GM12865 (cell line): ENCODE results near the gene ATG9B.
A peak's percentile ranks its signal among the peaks of the same experiment; 100 is the strongest.

Experiments used
- DNase-seq: peaks from one replicate; pipeline ENCODE4 v3.0.0; 2010; ENCODE audit warnings: low read depth
- H3K4me3 ChIP-seq: 2 replicates; pipeline ENCODE4 v1.5.1; 2011; ENCODE audit warnings: mild to moderate bottlenecking, low read depth, low read length, control low read depth
- CTCF ChIP-seq: IDR thresholded peaks from 2 replicates; pipeline ENCODE4 v1.5.1; 2011; ENCODE audit warnings: low read length, control low read depth, low read depth, inconsistent platforms; ENCODE audit not compliant: insufficient read depth; ENCODE audit errors: missing control alignments

Gene ATG9B

GRCh38 chr7:150988230-150989226, 35.8 kb downstream of the ATG9B start:
- DNase-seq: peak; percentile 40
- no peak overlapping the region for H3K4me3 ChIP-seq
- peak; percentile 86 for TF ChIP-seq CTCF

DNA sequence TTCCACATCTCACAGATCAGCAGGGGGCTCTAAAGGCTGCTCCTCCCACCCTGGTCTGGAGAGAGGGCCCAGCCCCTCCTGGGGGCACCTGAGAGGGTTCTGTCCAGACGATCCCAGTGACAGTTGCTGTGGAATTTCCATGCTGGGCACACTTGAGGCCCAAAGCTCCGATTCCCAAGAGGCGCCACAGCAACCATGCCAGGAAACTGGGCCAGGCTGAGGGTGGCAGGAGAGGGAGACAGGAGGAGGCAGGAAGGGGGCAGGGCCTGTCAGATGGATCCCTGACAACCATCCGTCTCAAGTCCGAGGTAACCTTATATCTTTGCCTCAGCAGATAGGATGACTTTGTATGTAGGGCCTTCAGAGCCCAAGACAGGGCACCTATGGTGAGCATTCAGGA, 37.7 kb downstream of the ATG9B start:
- no peak for DNase-seq
- no peak overlapping the region for H3K4me3 ChIP-seq
- no peak for TF ChIP-seq CTCF

DNA sequence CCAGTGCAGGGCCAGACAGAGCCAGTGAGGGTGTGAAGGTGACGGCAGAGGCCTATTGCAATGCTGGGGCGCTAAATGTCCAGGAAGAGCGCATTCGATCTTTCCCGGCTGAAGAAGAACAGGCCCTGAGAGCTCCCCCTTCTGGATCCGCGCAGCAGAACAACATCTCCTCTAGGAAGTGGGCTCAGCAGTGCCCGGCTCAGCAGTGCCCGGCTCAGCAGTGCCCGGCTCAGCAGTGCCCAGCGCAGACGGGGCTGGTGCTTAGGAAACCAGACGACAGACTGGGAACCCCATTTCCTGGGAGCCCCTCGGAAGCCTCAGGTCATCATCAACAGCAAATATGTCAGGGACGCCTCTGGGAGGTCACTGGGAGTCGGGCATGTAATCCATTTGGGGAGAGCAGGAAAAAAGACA, 38.2 kb downstream of the ATG9B start:
- peak; percentile 59 for DNase-seq

DNA sequence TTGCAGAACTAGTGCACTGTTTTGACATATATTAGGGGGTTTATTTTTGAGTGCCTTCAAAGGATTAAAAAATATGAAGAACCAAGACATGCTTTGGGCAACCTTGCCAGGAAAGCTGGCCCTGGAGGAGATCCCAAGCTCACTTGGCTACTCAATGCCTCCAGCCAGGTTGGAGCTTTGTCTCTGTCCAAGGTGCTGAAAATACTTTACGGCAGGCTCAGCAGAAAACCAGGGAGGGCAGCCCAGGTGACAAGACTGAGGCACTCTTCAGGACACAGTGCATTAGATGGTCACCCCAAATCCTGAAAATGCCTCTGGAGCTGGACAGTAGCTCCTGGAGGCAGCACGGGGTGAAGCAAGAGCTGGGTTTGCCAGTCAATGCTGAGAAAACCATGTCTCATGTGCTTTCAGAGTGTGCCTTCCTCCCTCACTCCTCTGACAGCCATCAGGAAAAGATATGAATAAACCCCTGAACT, 40.4 kb downstream of the ATG9B start:
- no peak overlapping the region for H3K4me3 ChIP-seq
- no peak for TF ChIP-seq CTCF
- peak; percentile 30 for DNase-seq

More for the DNA sequence above, 38.2 kb downstream of the ATG9B start:
- TF ChIP-seq CTCF: peak; percentile 74
- no peak overlapping the region for H3K4me3 ChIP-seq

- no peak for TF ChIP-seq CTCF
- no peak overlapping the region for H3K4me3 ChIP-seq
- no peak for DNase-seq
Observed at GRCh38 chr7:150982351-150982750, 41.9 kb downstream of the ATG9B start.

- TF ChIP-seq CTCF: no peak
- no peak for DNase-seq
Observed at GRCh38 chr7:150981644-150982043, 42.6 kb downstream of the ATG9B start.

GRCh38 chr7:150980663-150981062, 43.6 kb downstream of the ATG9B start:
- no peak overlapping the region for H3K4me3 ChIP-seq
- no peak for DNase-seq
- TF ChIP-seq CTCF: no peak

More at GRCh38 chr7:150981644-150982043, 42.6 kb downstream of the ATG9B start:
- H3K4me3 ChIP-seq: no peak overlapping the region
